RWPE1 (cell line): ENCODE data around the gene AVPI1.
A peak's percentile ranks its signal among the peaks of the same experiment; 100 is the strongest.

Source experiments
- CTCF ChIA-PET: fragments of 350-600 bp; sonication (Branson Sonifier 250); formaldehyde crosslinking; extraction: SDS; loops from one replicate; lab custom pipeline; 2021; lab: Yijun Ruan, JAX
- POLR2A ChIA-PET: fragments of 400-600 bp; formaldehyde crosslinking; extraction: SDS; loops from one replicate; lab custom pipeline; 2020; ENCODE audit warnings: antibody characterized with exemption; ENCODE audit not compliant: low non-redundant PET; lab: Yijun Ruan, JAX
- DNase-seq: peaks from one replicate; pipeline ENCODE4 v3.0.0; 2012; ENCODE audit warnings: low spot score
- H3K27ac ChIP-seq: fragments of 450-650 bp; 2 replicates; pipeline ENCODE4 v1.5.1; 2017
- TF ChIP-seq, protein P1 (sequence below): fragments of 450-650 bp; conservative IDR thresholded peaks from 2 replicates; pipeline ENCODE4 v1.5.1; 2017; ENCODE audit warnings: low read depth, mild to moderate bottlenecking

The AVPI1 gene, protein sequence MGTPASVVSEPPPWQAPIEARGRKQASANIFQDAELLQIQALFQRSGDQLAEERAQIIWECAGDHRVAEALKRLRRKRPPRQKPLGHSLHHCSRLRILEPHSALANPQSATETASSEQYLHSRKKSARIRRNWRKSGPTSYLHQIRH

DNA sequence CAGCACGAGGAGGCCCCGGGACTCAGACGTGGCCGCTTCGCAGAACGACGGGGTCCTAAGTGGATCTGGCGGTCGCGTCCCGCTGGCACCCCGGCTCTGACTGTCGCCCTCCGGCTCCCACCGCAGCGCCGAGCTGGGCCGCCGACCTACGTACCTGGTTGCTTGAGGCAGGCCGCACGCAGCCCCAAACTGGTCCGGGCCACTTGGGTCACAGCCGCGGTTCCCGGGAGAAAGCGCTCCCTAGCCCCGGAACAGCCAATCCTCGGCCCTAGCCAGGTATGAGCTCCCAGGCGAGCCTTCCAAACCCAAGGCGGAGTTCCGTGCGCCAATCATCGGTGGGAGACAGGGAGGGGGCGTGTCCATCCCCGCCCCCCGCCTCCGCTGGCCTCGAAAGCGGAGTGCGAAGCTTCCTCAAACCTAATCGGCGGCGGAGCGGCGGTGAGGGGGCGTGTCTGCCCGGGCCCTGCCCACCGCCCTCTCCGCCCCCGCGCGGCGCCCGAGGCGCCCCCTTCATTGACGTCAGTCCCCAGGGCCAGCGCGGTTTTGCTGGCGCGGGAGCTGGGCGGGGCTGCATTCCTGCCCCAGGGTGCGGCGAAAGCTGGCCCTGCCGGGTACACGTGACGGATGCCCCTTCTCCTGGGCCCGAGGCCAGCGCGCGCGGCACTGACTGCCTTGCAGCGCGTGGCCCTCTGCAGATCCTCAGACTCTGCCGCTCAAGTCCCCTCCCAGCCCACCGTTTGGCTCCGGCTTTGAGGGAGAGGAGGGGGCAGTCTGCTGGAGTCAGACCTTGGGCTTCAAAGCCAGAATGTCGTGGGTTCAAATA, at the start of gene AVPI1:
TSS of gene AVPI1 (minus strand) at position 280 of the 823 bp plus-strand sequence. CDS start 7,336 bp downstream, outside the sequence.
- ChIA-PET CTCF (interaction anchor here (0.7 to 2.8 kb wide), 8 partner anchors 10 to 46 kb away, joined by 3 to 18 read pairs (median 5); no protein-coding TSS in a partner anchor), POLR2A (interaction anchor here (0.6 to 1.6 kb wide), 10 partner anchors 14 to 221 kb away, joined by 3 to 15 read pairs (median 4); partner anchors contain the start of genes MARVELD1 and ZFYVE27)
- TF ChIP-seq, protein P1, sequence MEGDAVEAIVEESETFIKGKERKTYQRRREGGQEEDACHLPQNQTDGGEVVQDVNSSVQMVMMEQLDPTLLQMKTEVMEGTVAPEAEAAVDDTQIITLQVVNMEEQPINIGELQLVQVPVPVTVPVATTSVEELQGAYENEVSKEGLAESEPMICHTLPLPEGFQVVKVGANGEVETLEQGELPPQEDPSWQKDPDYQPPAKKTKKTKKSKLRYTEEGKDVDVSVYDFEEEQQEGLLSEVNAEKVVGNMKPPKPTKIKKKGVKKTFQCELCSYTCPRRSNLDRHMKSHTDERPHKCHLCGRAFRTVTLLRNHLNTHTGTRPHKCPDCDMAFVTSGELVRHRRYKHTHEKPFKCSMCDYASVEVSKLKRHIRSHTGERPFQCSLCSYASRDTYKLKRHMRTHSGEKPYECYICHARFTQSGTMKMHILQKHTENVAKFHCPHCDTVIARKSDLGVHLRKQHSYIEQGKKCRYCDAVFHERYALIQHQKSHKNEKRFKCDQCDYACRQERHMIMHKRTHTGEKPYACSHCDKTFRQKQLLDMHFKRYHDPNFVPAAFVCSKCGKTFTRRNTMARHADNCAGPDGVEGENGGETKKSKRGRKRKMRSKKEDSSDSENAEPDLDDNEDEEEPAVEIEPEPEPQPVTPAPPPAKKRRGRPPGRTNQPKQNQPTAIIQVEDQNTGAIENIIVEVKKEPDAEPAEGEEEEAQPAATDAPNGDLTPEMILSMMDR, result no peak
- H3K27ac ChIP-seq, result peak within 1 kb of the TSS; percentile 96
- peak; percentile 99 for DNase-seq

DNA sequence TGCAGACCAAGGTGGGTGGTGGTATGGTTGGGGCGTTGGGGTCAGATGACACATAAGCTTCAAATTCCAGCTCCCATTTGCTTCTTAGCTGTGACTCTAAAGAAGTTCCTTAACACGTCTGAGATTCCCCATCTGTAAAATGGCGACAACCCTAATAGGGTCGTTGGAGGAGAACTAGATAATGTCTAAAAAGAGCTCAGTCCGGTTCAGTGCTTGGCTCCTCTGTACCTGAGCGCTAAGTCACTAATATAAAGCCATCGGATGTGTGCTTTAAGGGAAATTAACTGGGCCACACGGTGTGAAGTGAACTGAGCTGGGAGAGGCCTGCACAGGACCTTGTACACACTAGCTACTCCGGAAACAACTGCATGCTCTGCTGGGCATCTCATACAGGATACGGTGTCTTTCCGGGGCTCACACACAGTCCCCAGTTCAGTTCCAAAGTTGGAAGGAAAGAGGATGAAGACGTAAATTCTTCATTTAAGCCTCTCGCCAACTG, 49.4 kb upstream of the AVPI1 start:
- POLR2A ChIA-PET, result interaction anchor here (0.8 to 1.6 kb wide), 5 partner anchors 18 to 194 kb away, joined by 3 to 6 read pairs (median 4); partner anchors contain the start of genes AVPI1 and MARVELD1
- H3K27ac ChIP-seq, result peak overlapping the region; percentile 85
- CTCF ChIA-PET, result interaction anchor here (1.0 to 8.8 kb wide), 4 partner anchors 22 to 35 kb away, joined by 3 to 122 read pairs (median 28); no protein-coding TSS in a partner anchor
- TF ChIP-seq, protein P1, result no peak
- no peak for DNase-seq

DNA sequence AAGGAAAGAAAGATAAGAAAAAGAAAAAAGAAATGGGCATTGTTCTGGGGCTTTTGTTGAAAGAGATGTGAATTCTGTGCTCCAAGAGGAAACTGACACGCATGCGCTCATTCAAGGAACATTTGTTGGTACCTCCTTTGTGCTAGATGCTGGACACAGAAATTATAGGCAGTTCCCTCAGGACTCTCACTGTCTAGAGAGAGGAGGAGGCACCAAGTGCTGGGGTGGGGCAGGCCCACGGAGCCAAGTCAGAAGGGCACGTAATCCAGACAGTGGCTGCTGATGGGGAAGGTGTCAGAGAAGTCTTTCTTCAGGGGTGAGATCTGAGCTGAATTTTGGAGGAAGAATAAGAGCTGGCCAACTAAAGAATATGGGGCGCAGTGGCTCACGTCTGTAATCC, 47.0 kb upstream of the AVPI1 start:
- no peak overlapping the region for H3K27ac ChIP-seq
- no peak for DNase-seq
- TF ChIP-seq, protein P1, result no peak
- ChIA-PET CTCF (interaction anchor here (0.9 to 8.8 kb wide), 3 partner anchors 24 to 57 kb away, joined by 3 to 122 read pairs (median 51); no protein-coding TSS in a partner anchor), POLR2A (interaction anchor here (0.6 kb wide), 2 partner anchors 37 to 102 kb away, joined by 4 to 6 read pairs; no protein-coding TSS in a partner anchor)

DNA sequence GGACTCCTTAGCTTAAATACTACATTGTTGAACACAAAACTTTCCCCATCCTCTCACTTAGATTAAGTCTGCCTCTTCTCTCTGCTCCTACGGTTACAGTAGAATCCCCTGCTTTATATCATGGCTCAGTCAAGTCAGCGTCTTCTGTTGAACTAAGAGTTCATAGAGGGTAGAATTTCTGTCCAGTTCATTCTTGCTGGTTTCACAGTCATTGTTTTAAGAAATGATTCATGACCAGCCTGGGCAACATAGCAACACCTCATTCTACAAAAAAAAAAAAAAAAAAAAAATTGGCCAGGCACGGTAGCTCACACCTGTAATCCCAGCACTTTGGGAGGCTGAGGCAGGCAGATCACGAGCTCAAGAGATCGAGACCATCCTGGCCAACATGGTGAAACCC, 46.2 kb upstream of the AVPI1 start:
- TF ChIP-seq, protein P1, result no peak
- POLR2A ChIA-PET, result interaction anchor here (0.6 kb wide), 2 partner anchors 20 to 36 kb away, joined by 3 to 6 read pairs; partner anchors contain the start of gene MARVELD1
- no peak overlapping the region for H3K27ac ChIP-seq
- CTCF ChIA-PET, result interaction anchor here (0.6 to 8.8 kb wide), 6 partner anchors 23 to 56 kb away, joined by 3 to 122 read pairs (median 9); no protein-coding TSS in a partner anchor
- DNase-seq, result no peak

DNA sequence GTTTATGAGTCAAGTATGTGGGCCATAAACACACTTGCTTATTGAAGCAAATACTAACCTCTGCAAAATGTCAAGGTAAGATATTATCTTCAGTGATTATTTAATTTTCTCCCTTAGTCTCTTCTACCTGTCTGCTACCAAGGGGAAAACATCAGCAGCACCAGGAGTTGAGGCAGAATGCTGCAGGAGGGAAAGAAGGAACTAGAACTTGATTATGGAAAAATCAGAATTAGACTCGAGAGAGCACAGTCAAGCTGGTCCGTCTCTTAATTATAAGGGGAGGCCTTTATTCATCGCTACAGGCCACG, 45.0 kb upstream of the AVPI1 start:
- DNase-seq, result no peak
- ChIA-PET POLR2A (no interaction called here), CTCF (interaction anchor here (0.9 to 8.8 kb wide), 6 partner anchors 14 to 54 kb away, joined by 4 to 122 read pairs (median 10); no protein-coding TSS in a partner anchor)
- TF ChIP-seq, protein P1, result peak; percentile 59
- H3K27ac ChIP-seq, result no peak overlapping the region
